A549 (cell line): Measurements from ENCODE around the gene KLK7.

Source experiments
- CTCF ChIP-seq: fragments of >200 bp; sonication (Bioruptor Twin); formaldehyde crosslinking; IDR thresholded peaks from 3 replicates; pipeline ENCODE4 v1.5.1; 2016
- POLR2A ChIP-seq: IDR thresholded peaks from 2 replicates; pipeline ENCODE4 v1.6.1; 2012; ENCODE audit warnings: mild to moderate bottlenecking, low read length
- RNF2 ChIP-seq: fragments of 200-600 bp; sonication (generic); IDR thresholded peaks from 2 replicates; pipeline ENCODE4 v1.6.1; 2016; ENCODE audit warnings: low read depth, mild to moderate bottlenecking, antibody characterized with exemption, moderate library complexity, borderline replicate concordance
- ZFP36 ChIP-seq: fragments of 450-650 bp; IDR thresholded peaks from 2 replicates; pipeline ENCODE4 v1.6.1; 2014; ENCODE audit warnings: borderline replicate concordance; ENCODE audit not compliant: partially characterized antibody

GRCh38 chr19:50972795-50973376, 10.8 kb downstream of the KLK7 start:
- no peak for TF ChIP-seq RNF2
- no peak for TF ChIP-seq ZFP36
- TF ChIP-seq CTCF, result no peak
- no peak for TF ChIP-seq POLR2A
